H1 (cell line): ENCODE data around the gene WIPF1. TPM values are rescaled to one million over a fixed set of nuclear protein-coding genes. Genes with fewer than 3 reads are reported as not detected.

Experiments used
- CBX8 ChIP-seq: fragments of 300-800, 300-1000 bp; sonication (generic); IDR thresholded peaks from 2 replicates; pipeline ENCODE4 v1.7.1; 2016; ENCODE audit warnings: low read depth, low read length, borderline replicate concordance
- CEBPB ChIP-seq: IDR thresholded peaks from 2 replicates; pipeline ENCODE4 v1.6.1; 2012; ENCODE audit warnings: low read depth, low read length
- EP300 ChIP-seq, 2 experiments: IDR thresholded peaks; 1 replicate in 1 of 2; 2 replicates in 1 of 2; pipeline ENCODE4 v1.6.1; 2011 to 2012; ENCODE audit warnings: low read depth in 2 of 2, low read length in 2 of 2, mild to moderate bottlenecking in 2 of 2, borderline replicate concordance in 1 of 2, inconsistent platforms in 1 of 2, moderate library complexity in 1 of 2
- HDAC2 ChIP-seq, 2 experiments: fragments of 300-600 bp in 1 of 2; sonication (generic) in 1 of 2; IDR thresholded peaks; 2 replicates each; pipeline ENCODE4 v1.6.1; 2011 to 2012; ENCODE audit warnings: low read depth in 2 of 2, low read length in 2 of 2, mild to moderate bottlenecking in 2 of 2, moderate library complexity in 2 of 2, borderline replicate concordance in 1 of 2, inconsistent platforms in 1 of 2
- KDM4A ChIP-seq: IDR thresholded peaks from one replicate; pipeline ENCODE4 v1.7.1; 2012; ENCODE audit warnings: low read depth, mild to moderate bottlenecking, moderate library complexity, low read length, inconsistent platforms; ENCODE audit not compliant: severe bottlenecking
- POU5F1 ChIP-seq: IDR thresholded peaks from 2 replicates; pipeline ENCODE4 v1.6.1; 2011; ENCODE audit warnings: low read depth, mild to moderate bottlenecking, low read length, moderate library complexity
- RFX5 ChIP-seq: IDR thresholded peaks from 2 replicates; pipeline ENCODE4 v1.6.1; 2011; ENCODE audit warnings: low read depth, low read length, improper control_type of control experiment, borderline replicate concordance
- RNF2 ChIP-seq: fragments of 200-900, 300-1000 bp; sonication (generic); IDR thresholded peaks from 2 replicates; pipeline ENCODE4 v1.7.1; 2016; ENCODE audit warnings: borderline replicate concordance, low read depth, mild to moderate bottlenecking, antibody characterized with exemption, low read length; ENCODE audit not compliant: poor library complexity, severe bottlenecking; ENCODE audit errors: missing control alignments
- SIN3A ChIP-seq, 2 experiments: IDR thresholded peaks in 1 of 2; conservative IDR thresholded peaks in 1 of 2; 2 replicates each; pipeline ENCODE4 v1.6.1; 2011 to 2012; ENCODE audit warnings: low read length in 2 of 2, improper control_type of control experiment in 1 of 2, low read depth in 1 of 2, mild to moderate bottlenecking in 1 of 2
- polyA plus RNA-seq, 7 experiments: library from polyadenylated mRNA; depleted of rRNA in 3 of 7; stranded (reverse) in 5 of 7; unstranded in 2 of 7; fragments of >200 nt in 5 of 7; fragments of 200-250 nt in 2 of 7; gene quantifications; 1 replicate in 5 of 7; 2 replicates in 1 of 7; 4 replicates in 1 of 7; pipeline versions ENCODE4 v1.2.1 to v1.2.3, GENCODE V29; 2011 to 2013; ENCODE audit warnings: missing spikeins in 2 of 7, mixed read lengths in 2 of 7
- total RNA-seq: library from RNA; stranded (reverse); fragmentation: NEBNext Ultra II Directional; extraction: Animal tissue kit (Norgen Biotek cat#: 25700); gene quantifications from 2 replicates; pipeline ENCODE4 v1.2.1, GENCODE V29; 2021
- TF ChIP-seq, protein P1 (sequence below): IDR thresholded peaks from 2 replicates; pipeline ENCODE4 v1.6.1; 2011; ENCODE audit warnings: low read length, improper control_type of control experiment
- TF ChIP-seq, protein P2 (sequence below): IDR thresholded peaks from 2 replicates; pipeline ENCODE4 v1.6.1; 2012; ENCODE audit warnings: inconsistent platforms

Gene WIPF1
- total and polyA plus RNA-seq, 2 of the 8 experiments (the other 6 are each of a cell fraction or from before 2014, with no cell fraction given) = 4.7 to 5.2 TPM

DNA sequence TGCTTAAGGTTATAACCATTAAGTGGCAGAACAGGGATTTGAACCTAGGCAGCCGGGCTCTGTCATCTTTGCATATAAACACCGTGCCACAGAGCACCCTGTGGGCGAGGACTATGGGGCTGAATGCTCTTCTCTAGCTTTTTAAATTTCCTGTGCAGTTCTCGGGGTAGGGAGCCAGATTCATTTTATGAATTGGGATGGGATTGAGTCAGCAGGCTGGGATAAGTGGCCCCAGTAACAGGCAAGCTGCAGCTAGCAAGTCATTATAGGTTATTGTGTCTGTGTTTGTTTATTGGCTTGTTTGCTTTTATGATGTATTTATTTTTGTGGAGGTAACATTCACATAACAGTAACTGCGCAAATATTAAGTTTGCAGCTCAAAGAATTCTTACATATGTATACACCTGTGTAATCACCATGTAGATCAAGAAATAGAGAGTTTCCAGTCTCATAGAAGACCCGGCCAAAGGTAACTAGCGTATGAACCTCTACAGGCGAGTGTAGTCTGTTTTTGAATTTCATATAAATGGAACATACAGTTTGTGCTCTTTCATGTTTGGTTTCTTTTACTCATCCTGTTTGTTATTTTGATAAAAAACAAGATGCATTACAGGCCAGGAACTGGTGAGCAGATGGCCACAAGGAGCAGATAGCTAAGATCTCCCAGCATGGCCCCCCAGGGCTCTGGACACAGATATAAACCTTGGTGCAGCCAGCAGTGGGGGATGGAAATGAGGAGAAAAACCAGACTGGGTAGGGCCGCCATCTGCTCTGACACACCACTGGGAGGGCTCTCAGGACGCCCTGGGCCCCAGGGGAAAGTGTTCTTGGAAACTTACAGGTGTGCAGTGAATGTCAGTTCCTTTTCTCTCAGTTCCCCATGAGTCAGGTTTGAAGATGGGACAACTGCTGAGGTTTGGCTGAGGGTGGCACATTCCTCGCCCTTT is 61.6 kb downstream of the WIPF1 start (continued):
- TF ChIP-seq, protein P1, sequence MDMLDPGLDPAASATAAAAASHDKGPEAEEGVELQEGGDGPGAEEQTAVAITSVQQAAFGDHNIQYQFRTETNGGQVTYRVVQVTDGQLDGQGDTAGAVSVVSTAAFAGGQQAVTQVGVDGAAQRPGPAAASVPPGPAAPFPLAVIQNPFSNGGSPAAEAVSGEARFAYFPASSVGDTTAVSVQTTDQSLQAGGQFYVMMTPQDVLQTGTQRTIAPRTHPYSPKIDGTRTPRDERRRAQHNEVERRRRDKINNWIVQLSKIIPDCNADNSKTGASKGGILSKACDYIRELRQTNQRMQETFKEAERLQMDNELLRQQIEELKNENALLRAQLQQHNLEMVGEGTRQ = no peak
- TF ChIP-seq HDAC2 (IDR thresholded peaks at IDR 0.05; ENCODE audit: borderline replicate concordance in 1 of 2, low read depth in 2 of 2, low read length in 2 of 2) = no peak
- TF ChIP-seq CBX8 = no peak
- no peak for TF ChIP-seq RFX5
- no peak for TF ChIP-seq POU5F1
- TF ChIP-seq KDM4A = no peak
- TF ChIP-seq EP300 (IDR thresholded peaks at IDR 0.05; ENCODE audit: borderline replicate concordance in 1 of 2, low read depth in 2 of 2, low read length in 2 of 2) = no peak
- TF ChIP-seq CEBPB = no peak
- TF ChIP-seq, protein P2, sequence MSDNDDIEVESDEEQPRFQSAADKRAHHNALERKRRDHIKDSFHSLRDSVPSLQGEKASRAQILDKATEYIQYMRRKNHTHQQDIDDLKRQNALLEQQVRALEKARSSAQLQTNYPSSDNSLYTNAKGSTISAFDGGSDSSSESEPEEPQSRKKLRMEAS = no peak
- no peak for TF ChIP-seq RNF2
- no peak for TF ChIP-seq SIN3A (conservative IDR thresholded peaks at IDR 0.05 in 1 of 2, IDR thresholded peaks at IDR 0.05 in 1 of 2; ENCODE audit: low read depth in 1 of 2, low read length in 2 of 2)
